Tibial nerve (tissue), 3 donors: ENCODE measurements around the gene GMDS.

Source experiments
- POLR2A ChIP-seq, 2 donors: fragments of 450-650 bp; IDR thresholded peaks; one replicate each; pipeline ENCODE4 v1.6.1; 2017; ENCODE audit warnings: antibody characterized with exemption in 2 of 2, mild to moderate bottlenecking in 2 of 2, moderate library complexity in 2 of 2
- TF ChIP-seq, protein P1 (sequence below), 5 experiments: fragments of 200-600 bp in 3 of 5; fragments of 450-650 bp in 2 of 5; sonication (generic) in 3 of 5; IDR thresholded peaks; one replicate each; pipeline ENCODE4 v1.5.1; 2016 to 2019; ENCODE audit warnings: antibody characterized with exemption in 5 of 5, mild to moderate bottlenecking in 3 of 5, moderate library complexity in 2 of 5

DNA sequence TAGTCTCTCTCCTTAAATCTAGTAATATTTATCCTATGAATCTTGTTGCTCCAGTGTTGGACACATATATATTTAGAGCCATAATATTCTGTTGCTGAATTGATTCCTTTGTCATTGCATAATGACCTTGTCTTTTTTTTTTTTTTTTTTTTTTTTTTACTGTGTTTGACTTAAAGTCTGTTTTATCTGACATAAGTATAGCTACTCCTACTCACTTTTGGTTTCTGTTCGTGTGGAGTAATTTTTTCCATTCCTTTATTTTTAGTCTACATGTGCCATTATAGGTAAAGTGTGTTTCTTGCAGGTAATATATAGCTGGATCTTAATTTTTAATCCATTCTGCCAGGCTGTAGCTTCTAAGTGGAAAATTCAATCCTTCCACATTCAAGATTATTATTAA, 166.5 kb downstream of the GMDS start:
- no peak for TF ChIP-seq POLR2A (IDR thresholded peaks at IDR 0.05)
- TF ChIP-seq, protein P1, sequence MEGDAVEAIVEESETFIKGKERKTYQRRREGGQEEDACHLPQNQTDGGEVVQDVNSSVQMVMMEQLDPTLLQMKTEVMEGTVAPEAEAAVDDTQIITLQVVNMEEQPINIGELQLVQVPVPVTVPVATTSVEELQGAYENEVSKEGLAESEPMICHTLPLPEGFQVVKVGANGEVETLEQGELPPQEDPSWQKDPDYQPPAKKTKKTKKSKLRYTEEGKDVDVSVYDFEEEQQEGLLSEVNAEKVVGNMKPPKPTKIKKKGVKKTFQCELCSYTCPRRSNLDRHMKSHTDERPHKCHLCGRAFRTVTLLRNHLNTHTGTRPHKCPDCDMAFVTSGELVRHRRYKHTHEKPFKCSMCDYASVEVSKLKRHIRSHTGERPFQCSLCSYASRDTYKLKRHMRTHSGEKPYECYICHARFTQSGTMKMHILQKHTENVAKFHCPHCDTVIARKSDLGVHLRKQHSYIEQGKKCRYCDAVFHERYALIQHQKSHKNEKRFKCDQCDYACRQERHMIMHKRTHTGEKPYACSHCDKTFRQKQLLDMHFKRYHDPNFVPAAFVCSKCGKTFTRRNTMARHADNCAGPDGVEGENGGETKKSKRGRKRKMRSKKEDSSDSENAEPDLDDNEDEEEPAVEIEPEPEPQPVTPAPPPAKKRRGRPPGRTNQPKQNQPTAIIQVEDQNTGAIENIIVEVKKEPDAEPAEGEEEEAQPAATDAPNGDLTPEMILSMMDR (IDR thresholded peaks at IDR 0.05), result no peak
